Measurements from ENCODE around the gene ATP6V1F. TPM values are rescaled to one million over a fixed set of nuclear protein-coding genes. Genes with fewer than 3 reads are reported as not detected.

ATP6V1F gene
- total RNA-seq, 1 donor = 76.7 TPM

DNA sequence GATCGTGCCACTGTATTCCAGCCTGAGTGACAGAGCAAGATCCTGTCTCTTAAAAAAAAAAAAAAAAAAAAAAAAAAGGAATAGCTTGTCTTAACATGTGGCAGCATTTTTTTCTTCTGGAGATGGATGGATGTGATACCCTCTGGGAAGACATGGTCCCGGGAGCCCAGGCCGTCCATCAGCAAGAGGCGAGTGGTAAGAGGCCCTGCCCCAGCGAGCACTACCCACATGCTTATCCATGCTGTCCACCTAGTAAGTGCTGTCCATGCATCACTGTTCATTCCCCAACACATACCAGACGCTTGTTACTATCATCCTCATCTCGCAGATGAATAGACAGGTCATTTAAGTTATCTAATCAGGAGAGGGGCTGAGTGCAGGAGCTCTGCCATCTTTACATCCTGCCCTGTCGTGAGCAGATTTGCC, 12.9 kb downstream of the ATP6V1F start:
- no peak for TF ChIP-seq CTCF (IDR thresholded peaks at IDR 0.05; ENCODE audit: insufficient read depth, low read length)
- DNase-seq (ENCODE audit: low read depth) = no peak
- no peak overlapping the region for H3K4me3 ChIP-seq (ENCODE audit: low read depth, low read length)

- TF ChIP-seq CTCF (IDR thresholded peaks at IDR 0.05; ENCODE audit: insufficient read depth, low read length) = no peak
- no peak for DNase-seq (ENCODE audit: low read depth)
- no peak overlapping the region for H3K4me3 ChIP-seq (ENCODE audit: low read depth, low read length)
Measured at GRCh38 chr7:128876127-128876526, 13.5 kb downstream of the ATP6V1F start.

DNA sequence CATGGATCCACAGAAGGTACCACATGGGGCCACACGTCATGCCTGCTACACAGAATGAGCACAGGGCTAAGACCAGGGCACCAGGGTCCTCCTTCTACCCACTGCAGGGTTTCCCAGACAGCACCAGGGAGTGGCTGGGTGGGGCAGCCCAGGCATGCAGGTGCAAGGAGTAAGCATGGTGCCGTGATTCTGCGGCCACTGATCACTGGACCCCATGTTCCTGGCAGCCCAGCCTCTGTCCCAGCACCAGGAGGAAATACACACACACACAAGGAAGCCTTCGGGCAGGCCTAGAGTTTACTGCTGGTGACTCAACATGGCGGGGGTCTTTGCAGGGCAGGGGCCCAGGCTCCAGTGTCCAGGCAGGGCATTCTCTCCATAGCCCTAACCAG, 13.9 kb downstream of the ATP6V1F start:
- H3K4me3 ChIP-seq (ENCODE audit: low read depth, low read length) = no peak overlapping the region
- no peak for TF ChIP-seq CTCF (IDR thresholded peaks at IDR 0.05; ENCODE audit: insufficient read depth, low read length)
- DNase-seq (ENCODE audit: low read depth) = no peak

- TF ChIP-seq CTCF (IDR thresholded peaks at IDR 0.05; ENCODE audit: insufficient read depth, low read length) = no peak
- no peak overlapping the region for H3K4me3 ChIP-seq (ENCODE audit: low read depth, low read length)
- DNase-seq (ENCODE audit: low read depth) = no peak
Measured at GRCh38 chr7:128876978-128877755, 14.5 kb downstream of the ATP6V1F start.

GRCh38 chr7:128877756-128878120, 15.1 kb downstream of the ATP6V1F start:
- no peak for TF ChIP-seq CTCF (IDR thresholded peaks at IDR 0.05; ENCODE audit: insufficient read depth, low read length)
- H3K4me3 ChIP-seq (ENCODE audit: low read depth, low read length) = no peak overlapping the region
- DNase-seq (ENCODE audit: low read depth) = no peak

DNA sequence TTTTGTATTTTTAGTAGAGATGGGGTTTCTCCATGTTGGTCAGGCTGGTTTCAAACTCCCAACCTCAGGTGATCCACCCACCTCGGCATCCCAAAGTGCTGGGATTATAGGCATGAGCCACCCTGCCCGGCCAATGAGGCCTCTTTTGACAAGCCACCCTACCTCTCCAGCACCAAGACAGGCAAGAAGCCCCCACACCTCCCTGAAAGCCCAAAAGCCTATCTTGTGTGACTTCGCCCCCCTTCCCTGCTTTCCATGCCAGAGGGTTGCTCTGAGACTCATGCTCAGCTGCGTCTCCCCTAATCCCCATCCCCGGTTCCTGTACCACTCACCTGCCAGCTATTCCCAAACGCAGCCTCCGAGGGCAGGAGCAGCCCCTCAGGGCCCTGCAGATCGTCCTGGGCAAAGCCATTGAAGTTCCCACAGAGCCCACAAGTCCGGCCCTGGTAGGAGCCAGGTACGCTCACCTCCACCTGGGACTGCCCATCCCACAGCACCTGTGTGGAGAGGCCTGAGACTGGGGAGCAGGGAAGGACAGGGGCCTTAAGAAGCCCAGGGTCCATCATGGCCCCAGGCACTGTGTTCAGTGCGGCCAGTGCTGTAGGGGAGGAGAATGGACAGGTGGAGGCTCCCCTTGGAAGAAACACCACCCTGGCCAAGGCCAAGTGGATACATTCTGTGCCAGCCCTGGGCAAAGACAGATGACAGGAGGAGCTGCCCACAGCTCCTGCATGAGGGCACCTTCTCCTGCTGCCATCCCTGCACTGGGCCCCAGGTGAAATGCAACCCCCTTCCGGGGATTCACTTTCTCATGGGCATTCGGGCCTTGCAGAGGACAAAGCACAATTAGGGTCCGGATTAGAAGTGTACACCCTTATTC, 15.8 kb downstream of the ATP6V1F start:
- no peak overlapping the region for H3K4me3 ChIP-seq (ENCODE audit: low read depth, low read length)
- no peak for DNase-seq (ENCODE audit: low read depth)
- TF ChIP-seq CTCF (IDR thresholded peaks at IDR 0.05; ENCODE audit: insufficient read depth, low read length) = no peak

Measured in fibroblast of the aortic adventitia (primary cell).